Measurements from ENCODE around the gene MEGF11. TPM values are rescaled to one million over a fixed set of nuclear protein-coding genes. Genes with fewer than 3 reads are reported as not detected.
"Not testable (repeated sequence)": the region's sequence is repeated elsewhere in the genome, so short reads cannot be mapped to it uniquely, and the experiment has no call there.

MEGF11 gene
- total RNA-seq, 2 donors from 2014 or later, result not detected

DNA sequence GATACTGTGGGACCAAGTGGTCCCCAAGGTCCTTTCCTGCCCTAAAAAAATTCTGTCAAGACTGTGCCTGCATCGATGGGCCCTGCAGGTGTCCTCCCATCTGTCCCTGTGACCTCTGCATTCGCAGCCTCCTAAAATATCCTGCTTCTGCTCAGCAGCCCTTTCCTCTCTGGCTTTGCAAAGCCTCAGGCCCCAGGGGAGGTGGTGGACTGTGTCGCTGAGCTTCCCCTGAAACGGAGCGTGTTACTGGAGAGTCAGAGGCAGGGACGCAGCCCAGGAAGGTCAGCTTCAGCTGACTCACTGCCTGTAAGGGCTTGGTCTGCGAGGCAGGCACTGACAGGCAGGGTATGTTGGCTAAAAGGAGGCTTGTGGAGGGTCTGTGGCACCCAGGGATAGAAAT, 274.2 kb downstream of the MEGF11 start:
- TF ChIP-seq POLR2AphosphoS5 (IDR thresholded peaks at IDR 0.05) (no peak), POLR2A (IDR thresholded peaks at IDR 0.05) (no peak)
- TF ChIP-seq, protein P1, sequence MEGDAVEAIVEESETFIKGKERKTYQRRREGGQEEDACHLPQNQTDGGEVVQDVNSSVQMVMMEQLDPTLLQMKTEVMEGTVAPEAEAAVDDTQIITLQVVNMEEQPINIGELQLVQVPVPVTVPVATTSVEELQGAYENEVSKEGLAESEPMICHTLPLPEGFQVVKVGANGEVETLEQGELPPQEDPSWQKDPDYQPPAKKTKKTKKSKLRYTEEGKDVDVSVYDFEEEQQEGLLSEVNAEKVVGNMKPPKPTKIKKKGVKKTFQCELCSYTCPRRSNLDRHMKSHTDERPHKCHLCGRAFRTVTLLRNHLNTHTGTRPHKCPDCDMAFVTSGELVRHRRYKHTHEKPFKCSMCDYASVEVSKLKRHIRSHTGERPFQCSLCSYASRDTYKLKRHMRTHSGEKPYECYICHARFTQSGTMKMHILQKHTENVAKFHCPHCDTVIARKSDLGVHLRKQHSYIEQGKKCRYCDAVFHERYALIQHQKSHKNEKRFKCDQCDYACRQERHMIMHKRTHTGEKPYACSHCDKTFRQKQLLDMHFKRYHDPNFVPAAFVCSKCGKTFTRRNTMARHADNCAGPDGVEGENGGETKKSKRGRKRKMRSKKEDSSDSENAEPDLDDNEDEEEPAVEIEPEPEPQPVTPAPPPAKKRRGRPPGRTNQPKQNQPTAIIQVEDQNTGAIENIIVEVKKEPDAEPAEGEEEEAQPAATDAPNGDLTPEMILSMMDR (IDR thresholded peaks at IDR 0.05), result no peak
- Histone ChIP-seq H3K9me3 (no peaks in the 10 kb centered on the region), H3K27me3 (replicated peaks; ENCODE audit: insufficient read depth) (peaks cover 6% of the 10 kb centered on the region), H3K36me3 (no peaks in the 10 kb centered on the region), H3K4me3 (no peak overlapping the region), H3K4me1 (replicated peaks) (peaks cover 3% of the 10 kb centered on the region), H3K27ac (no peak overlapping the region)
- intact Hi-C loops (cut with DNase I), result loop anchor here (10.0 kb wide), 1 partner anchor 225 kb away; no protein-coding TSS in a partner anchor
- WGBS, result 81% methylated on average over 7 of the region's 7 CpGs
- no peak for DNase-seq (ENCODE audit: low spot score)

DNA sequence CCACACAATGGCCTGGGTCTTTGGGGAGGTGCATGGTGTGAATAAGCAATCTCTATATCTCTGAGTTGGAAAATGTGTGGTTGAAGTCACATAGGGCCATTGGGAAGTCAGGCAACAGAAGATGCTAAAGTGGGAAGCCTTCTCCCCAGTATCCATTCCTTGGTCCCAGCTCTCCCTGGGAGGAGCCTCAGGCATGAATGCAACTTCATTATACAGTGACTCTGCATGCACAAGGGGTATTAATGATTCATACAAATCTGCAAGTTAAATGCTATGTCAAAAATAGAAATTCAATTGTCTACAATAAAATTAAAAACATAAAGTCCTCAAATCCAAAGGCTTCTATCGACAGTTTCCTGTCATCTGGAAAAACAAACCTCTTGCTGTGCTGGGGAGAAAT, 275.4 kb downstream of the MEGF11 start:
- Histone ChIP-seq H3K4me3 (no peak overlapping the region), H3K27me3 (replicated peaks; ENCODE audit: insufficient read depth) (peaks cover 6% of the 10 kb centered on the region), H3K27ac (no peak overlapping the region), H3K4me1 (replicated peaks) (peaks cover 3% of the 10 kb centered on the region), H3K9me3 (no peaks in the 10 kb centered on the region), H3K36me3 (no peaks in the 10 kb centered on the region)
- intact Hi-C loops (cut with DNase I), result loop anchor here (10.0 kb wide), 1 partner anchor 227 kb away; no protein-coding TSS in a partner anchor
- 68% methylated on average over 1 of the region's 1 CpG for WGBS
- no peak for DNase-seq (ENCODE audit: low spot score)
- TF ChIP-seq, protein P1 (IDR thresholded peaks at IDR 0.05), result no peak
- no peak for TF ChIP-seq POLR2AphosphoS5 (IDR thresholded peaks at IDR 0.05)
- TF ChIP-seq POLR2A (IDR thresholded peaks at IDR 0.05), result no peak

DNA sequence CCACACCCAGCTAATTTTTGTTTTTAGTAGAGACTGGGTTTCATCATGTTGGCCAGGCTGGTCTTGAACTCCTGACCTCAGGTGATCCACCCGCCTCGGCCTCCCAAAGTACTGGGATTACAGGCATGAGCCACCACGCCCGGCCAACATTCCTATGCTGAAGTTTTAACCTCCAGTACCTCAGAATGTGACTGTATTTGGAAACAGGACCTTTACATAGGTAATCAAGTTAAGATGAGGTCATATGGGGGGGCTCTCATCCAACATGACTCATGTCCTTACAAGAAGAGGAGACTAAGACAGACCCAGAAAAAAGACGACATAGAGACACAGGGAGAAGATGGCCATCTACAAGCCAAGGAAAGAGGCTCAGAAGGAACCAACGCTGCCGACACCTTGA, 277.4 kb downstream of the MEGF11 start:
- not testable (repeated sequence) for H3K27me3 ChIP-seq (replicated peaks; ENCODE audit: insufficient read depth); H3K4me3 ChIP-seq; DNase-seq (ENCODE audit: low spot score); H3K36me3 ChIP-seq; H3K27ac ChIP-seq; H3K4me1 ChIP-seq (replicated peaks); H3K9me3 ChIP-seq
- intact Hi-C loops (cut with DNase I), result loop anchor here (10.0 kb wide), 1 partner anchor 229 kb away; no protein-coding TSS in a partner anchor
- 90% methylated on average over 7 of the region's 7 CpGs for WGBS

DNA sequence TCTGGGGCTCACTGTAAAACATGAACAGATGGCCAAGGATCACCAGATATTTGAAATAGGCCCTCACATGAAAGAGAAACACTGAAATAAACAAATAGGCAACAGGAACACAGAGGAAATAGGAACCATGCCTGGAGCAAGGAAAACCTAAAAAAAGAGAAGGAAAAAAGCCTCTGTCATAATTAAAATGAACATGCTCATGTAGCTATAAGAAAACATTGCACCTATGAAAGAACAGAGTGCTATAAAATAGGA, 281.9 kb downstream of the MEGF11 start:
- intact Hi-C loops (cut with DNase I), result loop anchor here (10.0 kb wide), 1 partner anchor 233 kb away; no protein-coding TSS in a partner anchor
- TF ChIP-seq POLR2A (IDR thresholded peaks at IDR 0.05) (no peak), POLR2AphosphoS5 (IDR thresholded peaks at IDR 0.05) (no peak)
- TF ChIP-seq, protein P1 (IDR thresholded peaks at IDR 0.05), result no peak
- no peak for DNase-seq (ENCODE audit: low spot score)
- H3K4me1 ChIP-seq (replicated peaks), result no peaks in the 10 kb centered on the region
- H3K36me3 ChIP-seq, result no peaks in the 10 kb centered on the region
- H3K4me3 ChIP-seq, result no peak overlapping the region
- peaks cover 2% of the 10 kb centered on the region for H3K27me3 ChIP-seq (replicated peaks; ENCODE audit: insufficient read depth)
- H3K9me3 ChIP-seq, result no peaks in the 10 kb centered on the region
- no peak overlapping the region for H3K27ac ChIP-seq

DNA sequence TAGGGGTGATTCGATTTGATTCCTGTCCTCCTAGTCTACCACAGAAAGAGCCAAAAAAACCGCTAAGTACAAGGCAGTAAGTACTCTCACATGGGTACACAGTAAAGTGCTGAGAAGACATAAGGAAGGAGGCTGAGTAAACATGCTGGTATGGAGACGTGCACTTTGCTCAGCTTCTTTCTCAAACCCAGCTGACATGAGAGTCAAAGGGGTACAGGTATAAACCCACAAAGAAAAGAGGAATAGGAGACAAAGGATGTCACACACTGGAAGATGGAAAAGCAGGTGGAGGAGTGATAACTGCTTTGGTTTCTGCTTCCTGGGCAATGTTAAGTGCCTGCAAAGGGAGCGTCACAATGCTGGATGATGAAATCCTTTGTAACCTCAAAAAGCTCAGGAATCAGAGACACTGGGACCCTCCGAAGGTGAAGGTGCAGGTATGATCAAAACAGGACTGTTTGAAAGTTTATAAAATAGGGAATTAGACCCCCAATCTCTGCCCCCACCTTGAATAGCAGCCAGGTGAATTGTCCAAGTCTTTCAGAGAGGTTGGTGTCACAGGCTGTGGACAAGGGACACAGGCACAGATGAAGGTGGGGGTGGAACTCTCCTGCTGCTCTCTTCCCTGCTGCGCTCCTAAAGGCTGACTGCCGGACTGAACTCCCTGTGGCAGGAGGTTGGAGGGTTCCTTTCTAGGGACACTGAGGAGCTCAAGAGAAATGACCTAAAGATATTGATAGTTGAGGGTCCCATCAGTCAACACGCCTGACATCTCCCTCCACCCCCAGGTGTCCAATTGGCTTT, 282.4 kb downstream of the MEGF11 start:
- TF ChIP-seq POLR2AphosphoS5 (IDR thresholded peaks at IDR 0.05), result no peak
- no peak for TF ChIP-seq POLR2A (IDR thresholded peaks at IDR 0.05)
- TF ChIP-seq, protein P1 (IDR thresholded peaks at IDR 0.05), result no peak
- no peaks in the 10 kb centered on the region for H3K9me3 ChIP-seq
- DNase-seq (ENCODE audit: low spot score), result no peak
- no peak overlapping the region for H3K4me3 ChIP-seq
- H3K27me3 ChIP-seq (replicated peaks; ENCODE audit: insufficient read depth), result peaks cover 2% of the 10 kb centered on the region
- no peak overlapping the region for H3K27ac ChIP-seq
- H3K36me3 ChIP-seq, result no peaks in the 10 kb centered on the region
- no peaks in the 10 kb centered on the region for H3K4me1 ChIP-seq (replicated peaks)
- 70% methylated on average over 8 of the region's 8 CpGs for WGBS
- intact Hi-C loops (cut with DNase I), result loop anchor here (10.0 kb wide), 1 partner anchor 234 kb away; no protein-coding TSS in a partner anchor
